WTC11 (cell line): ENCODE measurements around the gene HOMER3.

ENCODE experiments used
- ARID4B ChIP-seq: sonication (generic); formaldehyde crosslinking; IDR thresholded peaks from 2 replicates; pipeline ENCODE4 v1.8.0; 2023; ENCODE audit warnings: missing genetic modification reagents, mild to moderate bottlenecking, borderline replicate concordance
- ATF2 ChIP-seq: sonication (generic); formaldehyde crosslinking; IDR thresholded peaks from 2 replicates; pipeline ENCODE4 v1.8.1; 2022; ENCODE audit warnings: low read depth, missing genetic modification reagents, borderline replicate concordance
- CREB1 ChIP-seq: sonication (generic); formaldehyde crosslinking; IDR thresholded peaks from 2 replicates; pipeline ENCODE4 v1.8.0; 2023; ENCODE audit warnings: mild to moderate bottlenecking, missing genetic modification reagents
- CTCF ChIP-seq: fragments of 200-600 bp; IDR thresholded peaks from 2 replicates; pipeline ENCODE4 v1.8.0; 2022; ENCODE audit warnings: antibody characterized with exemption
- E2F4 ChIP-seq: sonication (generic); formaldehyde crosslinking; IDR thresholded peaks from 2 replicates; pipeline ENCODE4 v1.8.1; 2022; ENCODE audit warnings: low read depth, mild to moderate bottlenecking, moderate library complexity, missing genetic modification reagents, borderline replicate concordance
- ELF4 ChIP-seq: sonication (generic); formaldehyde crosslinking; IDR thresholded peaks from 2 replicates; pipeline ENCODE4 v1.8.1; 2022; ENCODE audit warnings: low read depth, mild to moderate bottlenecking, moderate library complexity, missing genetic modification reagents
- ERG ChIP-seq: fragments of 250-450 bp; sonication (Bioruptor Pico); IDR thresholded peaks from 2 replicates; pipeline ENCODE4 v1.8.0; 2021; ENCODE audit warnings: mild to moderate bottlenecking
- NFYB ChIP-seq: sonication (generic); formaldehyde crosslinking; conservative IDR thresholded peaks from 2 replicates; pipeline ENCODE4 v1.8.0; 2022; ENCODE audit warnings: low read depth, missing genetic modification reagents
- NR1H2 ChIP-seq: sonication (generic); formaldehyde crosslinking; IDR thresholded peaks from 2 replicates; pipeline ENCODE4 v1.9.0; 2021; ENCODE audit warnings: mild to moderate bottlenecking, moderate library complexity, missing genetic modification reagents
- ZBTB21 ChIP-seq: sonication (generic); formaldehyde crosslinking; IDR thresholded peaks from 2 replicates; pipeline ENCODE4 v1.8.1; 2023; ENCODE audit warnings: mild to moderate bottlenecking, missing genetic modification reagents, borderline replicate concordance

GRCh38 chr19:18895824-18896341 is 45.1 kb downstream of the HOMER3 start, which contains the start of gene CERS1:
- TF ChIP-seq ARID4B (no peak), ELF4 (no peak), NFYB (CRISPR knock-in tag) (no peak), ERG (no peak), CTCF (no peak), NR1H2 (CRISPR knock-in tag) (no peak), E2F4 (CRISPR knock-in tag) (no peak), ZBTB21 (no peak), CREB1 (no peak), ATF2 (CRISPR knock-in tag) (no peak)
